Right lobe of liver (tissue), 6 donors: ENCODE data around the gene BACH2. TPM values are rescaled to one million over a fixed set of nuclear protein-coding genes. Genes with fewer than 3 reads are reported as not detected.

Experiments used
- ATAC-seq, 4 donors: fragments of 200-7000 bp; cut with Tn5 transposase; one replicate each; pipeline ENCODE4 v1.9.1; 2020; ENCODE audit warnings: mild to moderate bottlenecking in 4 of 4, moderate library complexity in 4 of 4
- DNase-seq, 3 donors: peaks; one replicate each; pipeline ENCODE4 v3.0.0-alpha.2; 2020
- H3K27ac ChIP-seq, 3 donors: fragments of 200-600 bp; one replicate each; pipeline ENCODE4 v1.8.0; 2022
- H3K27me3 ChIP-seq, 2 donors: fragments of 200-600 bp; one replicate each; pipeline ENCODE4 v1.8.0; 2022
- H3K36me3 ChIP-seq, 4 donors: fragments of 200-600 bp; sonication (generic) in 1 of 4; one replicate each; pipeline versions ENCODE4 v1.5.1 to v1.8.0; 2017 to 2022; ENCODE audit warnings: control low read depth in 1 of 4
- H3K4me1 ChIP-seq, 4 donors: fragments of 200-600 bp; sonication (generic) in 1 of 4; one replicate each; pipeline versions ENCODE4 v1.5.1 to v1.8.0; 2017 to 2022; ENCODE audit warnings: control low read depth in 1 of 4
- H3K4me3 ChIP-seq, 3 donors: fragments of 200-600 bp; one replicate each; pipeline ENCODE4 v1.8.0; 2022
- H3K9me3 ChIP-seq, 4 donors: fragments of 200-600 bp; sonication (generic) in 1 of 4; one replicate each; pipeline versions ENCODE4 v1.5.1 to v1.8.0; 2017 to 2022; ENCODE audit warnings: control low read depth in 1 of 4
- POLR2A ChIP-seq: fragments of 450-650 bp; IDR thresholded peaks from one replicate; pipeline ENCODE4 v1.6.1; 2017; ENCODE audit warnings: antibody characterized with exemption, mild to moderate bottlenecking
- WGBS: methylation state at CpG from one replicate; pipeline ENCODE4 v1.1.6; 2018; ENCODE audit warnings: low coverage, low lambda C conversion rate; ENCODE audit not compliant: insufficient coverage; ENCODE audit errors: missing lambda C conversion rate; 5-methylcytosine and 5-hydroxymethylcytosine counted together
- intact Hi-C, 2 donors: fragments of 100-400 bp; cut with DNase I; formaldehyde crosslinking; loops; one replicate each; pipeline versions ENCODE4 v1.11.2 to v1.14.1; 2022
- total RNA-seq, 6 experiments: library from RNA; depleted of rRNA in 2 of 6; stranded (reverse); fragments of >200 nt in 2 of 6; fragmentation: NEBNext Ultra II Directional in 3 of 6; extraction: Animal tissue kit (Norgen Biotek cat#: 25700) in 3 of 6; gene quantifications; one replicate each; pipeline versions ENCODE4 v1.1.0 to v1.2.4, GENCODE V29; 2016 to 2023
- TF ChIP-seq, protein P1 (sequence below), 4 donors: fragments of 200-600 bp in 3 of 4; fragments of 450-650 bp in 1 of 4; IDR thresholded peaks; one replicate each; pipeline versions ENCODE4 v1.5.1 to v1.8.0; 2016 to 2022; ENCODE audit warnings: antibody characterized with exemption in 4 of 4, mild to moderate bottlenecking in 2 of 4
- donor health status: DM: no; HTN: yes; CAD: no.
- donor health status: DM: no; HTN: no; CAD: no.
- donor health status: DM: no; HTN: no; CAD: no.
- donor health status: DM: no; HTN: yes; CAD: no.
- donor health status: DM: no; HTN: yes; CAD: no.

BACH2 gene
- total RNA-seq, 6 experiments from 2014 or later, result 2.6 to 12.6 (median 3.1) TPM

DNA sequence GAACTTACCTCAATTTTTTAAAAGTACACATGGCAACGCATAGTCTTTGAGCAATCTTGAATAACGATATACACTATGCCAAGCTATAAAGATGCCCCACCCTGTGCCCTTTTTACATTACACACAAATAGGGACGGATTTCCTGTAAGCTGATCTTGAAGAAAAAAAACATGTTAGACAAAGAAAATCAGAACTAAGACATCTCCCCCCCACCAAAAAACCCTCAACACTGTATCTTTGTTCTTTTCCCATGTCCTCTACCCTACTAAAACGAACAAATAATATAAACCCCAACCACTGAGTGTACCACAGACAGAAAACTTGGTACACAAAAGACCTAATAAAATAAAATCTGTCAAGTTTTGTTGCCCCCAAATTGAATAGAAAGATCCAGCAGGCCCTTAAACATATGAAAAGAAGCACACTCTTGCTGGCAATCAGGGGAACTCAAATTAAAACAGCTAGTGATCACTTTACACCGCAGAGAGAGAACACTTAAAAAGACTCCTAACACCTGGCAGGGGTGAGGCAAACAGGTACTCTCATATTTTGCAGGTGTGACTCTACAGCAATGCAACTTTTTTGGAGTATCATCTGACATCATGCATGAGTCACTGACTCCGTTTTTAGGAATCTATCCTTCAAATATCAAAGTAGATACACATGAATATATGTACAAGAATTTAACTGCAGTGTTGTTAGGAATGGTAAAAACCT lies 29.6 kb downstream of the BACH2 start:
- ATAC-seq (no peak), DNase-seq (no peak)
- no peaks in the 10 kb centered on the region for H3K4me1 ChIP-seq
- H3K27me3 ChIP-seq, result no peaks in the 10 kb centered on the region
- H3K4me3 ChIP-seq, result no peak overlapping the region
- intact Hi-C loops, result no loop called here
- no peak overlapping the region for H3K27ac ChIP-seq
- no peaks in the 10 kb centered on the region for H3K9me3 ChIP-seq
- TF ChIP-seq, protein P1, sequence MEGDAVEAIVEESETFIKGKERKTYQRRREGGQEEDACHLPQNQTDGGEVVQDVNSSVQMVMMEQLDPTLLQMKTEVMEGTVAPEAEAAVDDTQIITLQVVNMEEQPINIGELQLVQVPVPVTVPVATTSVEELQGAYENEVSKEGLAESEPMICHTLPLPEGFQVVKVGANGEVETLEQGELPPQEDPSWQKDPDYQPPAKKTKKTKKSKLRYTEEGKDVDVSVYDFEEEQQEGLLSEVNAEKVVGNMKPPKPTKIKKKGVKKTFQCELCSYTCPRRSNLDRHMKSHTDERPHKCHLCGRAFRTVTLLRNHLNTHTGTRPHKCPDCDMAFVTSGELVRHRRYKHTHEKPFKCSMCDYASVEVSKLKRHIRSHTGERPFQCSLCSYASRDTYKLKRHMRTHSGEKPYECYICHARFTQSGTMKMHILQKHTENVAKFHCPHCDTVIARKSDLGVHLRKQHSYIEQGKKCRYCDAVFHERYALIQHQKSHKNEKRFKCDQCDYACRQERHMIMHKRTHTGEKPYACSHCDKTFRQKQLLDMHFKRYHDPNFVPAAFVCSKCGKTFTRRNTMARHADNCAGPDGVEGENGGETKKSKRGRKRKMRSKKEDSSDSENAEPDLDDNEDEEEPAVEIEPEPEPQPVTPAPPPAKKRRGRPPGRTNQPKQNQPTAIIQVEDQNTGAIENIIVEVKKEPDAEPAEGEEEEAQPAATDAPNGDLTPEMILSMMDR (IDR thresholded peaks at IDR 0.05), result no peak
- no peak for TF ChIP-seq POLR2A
- no peaks in the 10 kb centered on the region for H3K36me3 ChIP-seq
- 78% methylated on average over 6 of the region's 6 CpGs for WGBS

DNA sequence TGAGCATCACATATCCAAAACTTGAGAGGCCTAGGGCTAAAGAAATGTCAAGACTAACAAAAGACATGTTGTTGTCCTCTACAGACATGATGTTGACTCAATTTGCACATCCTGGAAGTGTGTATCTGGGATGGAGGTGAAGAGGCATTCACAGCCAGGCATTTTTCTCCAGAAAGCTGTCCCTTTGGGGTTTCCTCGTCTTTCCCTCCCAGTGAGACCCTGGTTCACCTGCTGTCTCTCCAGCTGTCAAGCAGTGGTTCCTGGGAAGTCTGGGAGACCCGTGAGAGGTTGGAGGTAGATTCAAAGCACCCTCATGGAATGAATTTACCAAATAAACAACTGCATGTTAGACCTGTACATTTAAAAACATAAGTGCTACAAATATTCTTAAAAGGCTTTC lies 32.1 kb downstream of the BACH2 start:
- intact Hi-C loops, result no loop called here
- Histone ChIP-seq H3K4me3 (no peak overlapping the region), H3K27ac (no peak overlapping the region), H3K36me3 (no peaks in the 10 kb centered on the region), H3K4me1 (no peaks in the 10 kb centered on the region), H3K9me3 (no peaks in the 10 kb centered on the region), H3K27me3 (no peaks in the 10 kb centered on the region)
- TF ChIP-seq, protein P1 (IDR thresholded peaks at IDR 0.05), result no peak
- no peak for TF ChIP-seq POLR2A
- no peak for DNase-seq
- 68% methylated on average over 2 of the region's 2 CpGs for WGBS
- ATAC-seq, result no peak

DNA sequence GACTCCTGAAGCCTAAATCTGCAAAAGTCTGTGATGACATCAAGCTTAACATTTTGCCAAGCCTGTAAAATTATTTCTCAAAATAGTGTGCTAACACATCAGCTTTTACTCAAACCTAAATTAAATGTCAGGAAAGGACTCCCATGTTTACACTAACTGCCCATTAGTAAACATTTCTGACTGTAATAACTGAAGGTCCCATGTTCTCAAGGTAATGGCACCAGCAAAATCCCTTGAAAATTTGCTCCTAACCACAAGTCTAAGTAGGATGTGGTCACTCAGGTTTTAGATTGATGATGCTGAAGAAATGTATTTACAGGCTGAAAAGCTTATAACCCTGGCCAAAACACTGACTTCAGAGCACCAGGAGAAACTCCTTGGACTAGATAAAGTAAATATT lies 33.0 kb downstream of the BACH2 start:
- intact Hi-C loops, result no loop called here

DNA sequence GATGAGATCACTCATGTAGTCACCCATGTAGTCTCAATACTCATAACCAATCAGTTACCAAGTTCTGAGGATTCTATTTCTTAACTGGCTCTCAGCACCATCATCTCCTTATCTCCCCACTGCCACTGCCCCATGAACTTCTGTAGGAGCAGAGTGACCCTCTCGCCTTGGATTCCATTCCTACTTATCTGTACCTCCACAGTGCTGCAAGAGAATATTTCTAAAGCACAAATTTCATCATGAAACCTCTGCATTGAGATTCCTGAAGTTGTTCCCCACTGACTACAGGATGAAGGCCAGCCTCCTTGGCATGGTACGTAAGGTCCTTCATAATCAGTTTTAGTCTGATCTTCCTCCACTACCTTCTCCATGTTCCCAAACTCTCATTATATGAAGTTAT lies 34.8 kb downstream of the BACH2 start:
- TF ChIP-seq POLR2A, result no peak
- TF ChIP-seq, protein P1 (IDR thresholded peaks at IDR 0.05), result no peak
- DNase-seq, result no peak

More for the DNA sequence above, 33.0 kb downstream of the BACH2 start:
- H3K36me3 ChIP-seq, result no peaks in the 10 kb centered on the region
- TF ChIP-seq, protein P1 (IDR thresholded peaks at IDR 0.05), result no peak
- TF ChIP-seq POLR2A, result no peak
- H3K27ac ChIP-seq, result no peak overlapping the region
- DNase-seq (no peak), ATAC-seq (no peak)
- H3K9me3 ChIP-seq, result no peaks in the 10 kb centered on the region
- no peak overlapping the region for H3K4me3 ChIP-seq
- H3K4me1 ChIP-seq, result no peaks in the 10 kb centered on the region
- no peaks in the 10 kb centered on the region for H3K27me3 ChIP-seq

DNA sequence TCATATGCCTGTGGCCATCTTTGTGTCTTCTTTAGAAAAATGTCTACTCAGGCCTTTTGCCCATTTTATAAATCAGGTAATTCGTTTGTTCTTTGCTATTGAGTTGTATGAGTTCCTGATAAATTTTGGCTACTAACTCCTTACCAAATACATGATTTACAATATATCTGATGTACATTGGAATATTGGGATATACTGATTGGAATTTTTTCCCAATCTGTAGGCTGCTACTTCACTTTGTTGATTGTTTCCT lies 39.2 kb downstream of the BACH2 start:
- WGBS, result 83% methylated on average over 1 of the region's 1 CpG
- DNase-seq, result no peak

More for the DNA sequence above, 34.8 kb downstream of the BACH2 start:
- H3K36me3 ChIP-seq, result no peaks in the 10 kb centered on the region
- no peak overlapping the region for H3K4me3 ChIP-seq
- H3K27me3 ChIP-seq, result no peaks in the 10 kb centered on the region
- intact Hi-C loops, result no loop called here
- ATAC-seq, result no peak
- no peaks in the 10 kb centered on the region for H3K9me3 ChIP-seq
- no peaks in the 10 kb centered on the region for H3K4me1 ChIP-seq
- H3K27ac ChIP-seq, result no peak overlapping the region
- 97% methylated on average over 2 of the region's 2 CpGs for WGBS

More for the DNA sequence above, 39.2 kb downstream of the BACH2 start:
- Histone ChIP-seq H3K27ac (no peak overlapping the region), H3K27me3 (no peaks in the 10 kb centered on the region), H3K36me3 (no peaks in the 10 kb centered on the region), H3K9me3 (no peaks in the 10 kb centered on the region), H3K4me3 (no peak overlapping the region), H3K4me1 (no peaks in the 10 kb centered on the region)
- no peak for TF ChIP-seq POLR2A
- TF ChIP-seq, protein P1 (IDR thresholded peaks at IDR 0.05), result no peak
- no peak for ATAC-seq
- intact Hi-C loops, result no loop called here
